ENCODE data around the gene ENAM.

DNA sequence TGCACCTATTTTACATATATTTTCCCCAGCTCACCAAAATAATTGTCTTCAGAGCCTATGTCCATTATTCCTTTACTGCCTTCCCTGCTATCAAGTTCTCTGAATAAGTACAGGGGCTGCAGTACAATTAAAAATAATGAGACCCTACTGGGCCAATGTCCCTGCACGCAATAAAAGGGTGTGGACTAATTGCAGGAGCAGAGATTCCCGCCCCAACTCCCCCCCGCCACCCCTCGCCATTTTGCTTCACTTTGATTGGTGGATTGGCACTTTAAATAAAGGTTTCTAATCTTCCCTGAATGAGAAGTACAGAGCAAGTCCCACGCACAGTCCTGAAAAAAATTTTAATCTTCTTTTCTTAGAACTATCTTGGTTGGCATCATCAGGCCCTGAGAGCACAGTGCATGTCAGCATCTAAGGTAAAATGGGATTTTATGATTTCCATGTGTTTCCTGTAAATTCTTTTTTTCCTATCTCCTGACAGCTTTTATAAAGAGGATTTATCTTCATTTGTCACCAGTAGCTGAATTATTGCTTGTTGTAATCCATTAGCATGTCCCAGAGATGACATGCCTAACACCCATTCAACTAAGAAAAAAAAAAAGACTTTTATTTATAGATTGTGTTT is 36.5 kb upstream of the ENAM start, which contains the start of gene AMBN:
- TF ChIP-seq POLR2A (IDR thresholded peaks at IDR 0.05; ENCODE audit: low read depth, low read length) (no peak), POU2F2 (IDR thresholded peaks at IDR 0.05; ENCODE audit: low read depth, low read length) (no peak)

Data from GM12891 (cell line).